Effector memory CD4-positive, alpha-beta T cell (primary cell): ENCODE measurements around the gene P4HA2.

Experiments used
- DNase-seq, 3 donors: peaks; one replicate each; pipeline ENCODE4 v3.0.0-alpha.2; 2020
- H3K27ac ChIP-seq: 2 replicates; pipeline ENCODE4 v1.7.0; 2013; ENCODE audit warnings: mild to moderate bottlenecking, low read length, moderate library complexity; ENCODE audit not compliant: insufficient read depth, poor library complexity, severe bottlenecking
- H3K27me3 ChIP-seq: replicated peaks from 2 replicates; pipeline ENCODE4 v1.7.0; 2013; ENCODE audit warnings: mild to moderate bottlenecking, low read length; ENCODE audit not compliant: insufficient read depth, control insufficient read depth, poor library complexity, severe bottlenecking
- H3K36me3 ChIP-seq: 2 replicates; pipeline ENCODE4 v1.7.0; 2013; ENCODE audit warnings: mild to moderate bottlenecking, low read length, moderate library complexity; ENCODE audit not compliant: control insufficient read depth, insufficient read depth
- H3K4me1 ChIP-seq: 2 replicates; pipeline ENCODE4 v1.7.0; 2013; ENCODE audit warnings: low read length, mild to moderate bottlenecking; ENCODE audit not compliant: control insufficient read depth, insufficient read depth, poor library complexity, severe bottlenecking
- H3K4me3 ChIP-seq: 2 replicates; pipeline ENCODE4 v1.7.0; 2013; ENCODE audit warnings: low read length, low read depth, mild to moderate bottlenecking; ENCODE audit not compliant: insufficient read depth, poor library complexity, severe bottlenecking
- H3K9me3 ChIP-seq: 2 replicates; pipeline ENCODE4 v1.7.0; 2013; ENCODE audit warnings: mild to moderate bottlenecking, low read length, moderate library complexity; ENCODE audit not compliant: control insufficient read depth

Gene P4HA2

DNA sequence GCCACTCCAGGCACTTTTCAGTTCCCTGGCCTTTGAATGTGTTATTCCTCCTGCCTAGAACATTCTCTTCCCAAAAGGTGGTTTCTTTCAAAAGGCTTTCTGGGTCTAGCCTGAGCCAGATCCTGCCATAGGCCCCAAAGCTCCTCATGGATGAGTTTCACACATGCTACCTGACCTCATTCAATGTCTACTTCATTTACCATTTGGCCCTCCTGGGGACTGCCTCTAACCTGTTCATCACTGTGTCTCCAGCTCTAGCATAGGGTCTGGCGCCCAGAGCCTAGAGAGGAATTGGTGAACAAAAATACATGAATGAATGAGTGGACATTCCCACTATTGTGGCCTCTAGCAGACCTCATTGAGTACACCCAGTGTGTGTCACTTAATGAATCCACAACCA lies 5.4 kb upstream of the P4HA2 start:
- peaks cover 2% of the 10 kb centered on the region for H3K27me3 ChIP-seq
- peaks cover 1% of the 10 kb centered on the region for H3K4me1 ChIP-seq
- no peak for DNase-seq

DNA sequence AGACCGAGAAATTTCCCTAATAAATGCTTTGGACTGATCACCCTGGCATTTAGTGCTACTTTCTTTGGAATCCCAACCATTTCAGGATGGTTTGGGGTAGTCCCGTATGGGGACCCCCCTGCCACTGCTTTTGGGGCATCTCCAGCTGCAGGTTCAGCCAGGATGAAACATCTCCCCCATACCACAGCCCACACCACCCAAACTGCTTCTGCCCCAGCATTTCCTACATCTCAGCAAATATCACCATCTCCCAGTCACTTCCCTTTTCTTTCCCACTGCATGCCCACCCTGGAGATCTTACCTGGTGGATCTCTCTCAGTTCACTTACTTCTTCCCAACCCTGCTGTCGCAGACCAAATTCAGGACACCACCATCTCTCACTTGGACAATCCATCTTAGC lies 4.8 kb upstream of the P4HA2 start:
- Histone ChIP-seq H3K36me3 (no peaks in the 10 kb centered on the region), H3K27me3 (peaks cover 6% of the 10 kb centered on the region), H3K4me3 (no peak overlapping the region), H3K27ac (no peak overlapping the region), H3K4me1 (peaks cover 3% of the 10 kb centered on the region), H3K9me3 (no peaks in the 10 kb centered on the region)
- no peak for DNase-seq

More for the DNA sequence above, 5.4 kb upstream of the P4HA2 start:
- H3K4me3 ChIP-seq = no peak overlapping the region
- H3K9me3 ChIP-seq = no peaks in the 10 kb centered on the region
- H3K27ac ChIP-seq = no peak overlapping the region
- H3K36me3 ChIP-seq = no peaks in the 10 kb centered on the region

DNA sequence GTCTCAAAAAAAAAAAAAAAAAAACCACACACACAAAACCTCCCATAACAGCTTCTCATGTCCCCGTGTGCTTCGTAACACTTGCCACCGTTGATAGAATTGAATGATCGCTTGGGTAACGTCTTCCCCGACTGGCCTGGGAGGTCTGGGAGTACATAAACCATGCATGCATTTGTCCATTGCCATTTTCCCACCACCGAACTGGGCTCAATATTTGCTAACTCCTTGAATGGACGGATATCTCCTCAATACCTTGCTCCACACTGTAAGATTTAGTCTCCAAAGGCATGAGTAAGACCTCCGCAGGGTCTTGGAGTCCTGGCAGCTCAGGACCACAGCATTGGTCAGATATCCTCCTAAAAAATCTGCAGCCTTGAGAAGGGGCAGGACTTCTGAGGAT lies 3.2 kb upstream of the P4HA2 start:
- peaks cover 6% of the 10 kb centered on the region for H3K4me1 ChIP-seq
- no peak overlapping the region for H3K4me3 ChIP-seq
- H3K36me3 ChIP-seq = no peaks in the 10 kb centered on the region
- no peak overlapping the region for H3K27ac ChIP-seq
- DNase-seq = no peak
- H3K27me3 ChIP-seq = peaks cover 6% of the 10 kb centered on the region
- no peaks in the 10 kb centered on the region for H3K9me3 ChIP-seq

- Histone ChIP-seq H3K27ac (no peak overlapping the region), H3K4me1 (peaks cover 6% of the 10 kb centered on the region), H3K4me3 (no peak overlapping the region), H3K27me3 (peaks cover 6% of the 10 kb centered on the region), H3K9me3 (no peaks in the 10 kb centered on the region), H3K36me3 (no peaks in the 10 kb centered on the region)
- DNase-seq = no peak
These were observed 1.6 kb upstream of the P4HA2 start for GRCh38 chr5:132229236-132229635.

GRCh38 chr5:132228241-132229035 lies 785 bp upstream of the P4HA2 start:
- peak overlapping the region; percentile 62 for H3K4me3 ChIP-seq

GRCh38 chr5:132227235-132227484 lies 493 bp downstream of the P4HA2 start:
- Histone ChIP-seq H3K27me3 (peaks cover 6% of the 10 kb centered on the region), H3K27ac (no peak overlapping the region), H3K4me3 (peak overlapping the region; percentile 62)

More at GRCh38 chr5:132228241-132229035, 785 bp upstream of the P4HA2 start:
- no peak overlapping the region for H3K27ac ChIP-seq
- H3K27me3 ChIP-seq = peaks cover 6% of the 10 kb centered on the region
- DNase-seq = no peak
- H3K9me3 ChIP-seq = no peaks in the 10 kb centered on the region
- no peaks in the 10 kb centered on the region for H3K36me3 ChIP-seq
- peaks cover 6% of the 10 kb centered on the region for H3K4me1 ChIP-seq

DNA sequence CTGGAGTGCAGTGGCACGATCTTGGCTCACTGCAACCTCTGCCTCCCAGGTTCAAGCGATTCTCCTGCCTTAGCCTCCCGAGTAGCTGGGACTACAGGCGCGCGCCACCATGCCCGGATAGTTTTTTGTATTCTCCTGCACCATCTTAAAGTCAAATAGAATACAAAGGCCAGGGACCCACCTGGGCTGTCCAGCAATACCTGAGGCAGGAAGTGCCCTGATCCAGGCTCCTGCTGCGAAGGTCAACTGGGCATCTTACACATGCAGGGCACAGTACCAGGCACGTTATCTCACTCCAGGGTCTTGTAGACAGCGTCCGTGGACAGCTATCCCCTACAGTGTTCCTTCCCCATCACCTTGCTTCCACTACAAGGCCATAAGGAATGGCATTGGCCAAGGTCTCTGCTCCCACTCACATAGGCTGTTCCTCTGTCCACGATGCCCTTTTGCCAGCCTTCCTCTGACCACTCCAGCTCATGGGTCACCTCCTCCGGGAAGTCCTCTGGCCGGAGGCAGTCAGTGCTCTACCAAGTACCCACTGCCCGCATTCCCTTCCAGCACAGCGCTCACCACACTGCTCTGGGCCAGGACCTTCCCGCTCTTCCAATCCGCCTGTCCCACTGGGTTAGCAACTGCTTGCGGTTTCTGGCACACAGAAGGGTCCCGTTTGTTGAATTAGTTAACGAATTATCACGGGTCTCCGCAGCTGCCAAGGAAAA lies 978 bp downstream of the P4HA2 start:
- no peak overlapping the region for H3K27ac ChIP-seq
- peaks cover 6% of the 10 kb centered on the region for H3K27me3 ChIP-seq
- DNase-seq = no peak
- peak overlapping the region; percentile 62 for H3K4me3 ChIP-seq
- no peaks in the 10 kb centered on the region for H3K36me3 ChIP-seq
- H3K9me3 ChIP-seq = no peaks in the 10 kb centered on the region
- H3K4me1 ChIP-seq = peaks cover 6% of the 10 kb centered on the region

More at GRCh38 chr5:132227235-132227484, 493 bp downstream of the P4HA2 start:
- H3K36me3 ChIP-seq = no peaks in the 10 kb centered on the region
- H3K9me3 ChIP-seq = no peaks in the 10 kb centered on the region
- no peak for DNase-seq
- H3K4me1 ChIP-seq = peaks cover 6% of the 10 kb centered on the region

- Histone ChIP-seq H3K4me1 (peaks cover 6% of the 10 kb centered on the region), H3K27ac (no peak overlapping the region), H3K9me3 (no peaks in the 10 kb centered on the region), H3K36me3 (no peaks in the 10 kb centered on the region), H3K4me3 (no peak overlapping the region), H3K27me3 (peaks cover 6% of the 10 kb centered on the region)
- no peak for DNase-seq
These were observed 2.3 kb downstream of the P4HA2 start for GRCh38 chr5:132225165-132226032.

DNA sequence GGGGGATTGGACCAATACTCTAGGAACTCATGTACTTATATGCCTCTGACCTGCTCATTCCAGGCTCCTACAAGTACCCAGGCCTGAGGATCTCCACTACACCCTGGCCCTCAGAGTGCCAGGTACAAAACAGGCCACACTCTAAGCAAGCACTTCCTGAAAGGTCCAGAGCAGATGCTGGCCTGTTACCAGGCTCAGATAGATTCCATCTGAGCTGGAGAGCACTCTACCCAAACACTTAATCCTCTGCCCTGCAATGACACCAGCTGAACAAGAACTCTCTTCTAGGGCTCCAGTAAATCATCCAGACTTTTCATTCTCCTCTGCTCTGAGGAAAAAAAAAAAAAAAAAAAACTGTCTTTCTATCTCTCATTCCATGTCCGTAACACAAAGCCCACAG lies 2.9 kb downstream of the P4HA2 start:
- Histone ChIP-seq H3K27me3 (peaks cover 6% of the 10 kb centered on the region), H3K4me1 (peaks cover 6% of the 10 kb centered on the region), H3K9me3 (no peaks in the 10 kb centered on the region), H3K36me3 (no peaks in the 10 kb centered on the region), H3K4me3 (no peak overlapping the region), H3K27ac (no peak overlapping the region)
- no peak for DNase-seq
